GM23248 (cell line): Measurements from ENCODE around the gene UBQLN1. TPM values are rescaled to one million over a fixed set of nuclear protein-coding genes. Genes with fewer than 3 reads are reported as not detected.

Experiments
- DNase-seq: peaks from one replicate; pipeline ENCODE4 v3.0.0-alpha.2; 2015
- H2AFZ ChIP-seq: fragments of 200-600 bp; sonication (generic); 2 replicates; pipeline ENCODE4 v1.6.1; 2016; ENCODE audit warnings: antibody characterized with exemption
- H3F3A ChIP-seq: fragments of 200-600 bp; sonication (generic); 2 replicates; pipeline ENCODE4 v1.6.1; 2016; ENCODE audit warnings: mild to moderate bottlenecking, antibody characterized with exemption, mixed run types; ENCODE audit not compliant: insufficient read depth
- H3K27ac ChIP-seq: fragments of 200-600 bp; sonication (generic); 2 replicates; pipeline ENCODE4 v1.5.1; 2016; ENCODE audit warnings: mild to moderate bottlenecking
- H3K27me3 ChIP-seq: fragments of 200-600 bp; sonication (generic); replicated peaks from 2 replicates; pipeline ENCODE4 v1.6.1; 2016; ENCODE audit warnings: mild to moderate bottlenecking; ENCODE audit not compliant: insufficient read depth
- H3K36me3 ChIP-seq: fragments of 200-600 bp; sonication (generic); 2 replicates; pipeline ENCODE4 v1.6.1; 2016; ENCODE audit warnings: low read depth, mild to moderate bottlenecking
- H3K4me1 ChIP-seq: fragments of 200-600 bp; sonication (generic); 2 replicates; pipeline ENCODE4 v1.6.1; 2016; ENCODE audit warnings: mild to moderate bottlenecking; ENCODE audit not compliant: insufficient read depth
- H3K4me2 ChIP-seq: fragments of 200-600 bp; sonication (generic); one replicate; pipeline ENCODE4 v1.6.1; 2016; ENCODE audit warnings: mild to moderate bottlenecking; ENCODE audit not compliant: unreplicated experiment
- H3K4me3 ChIP-seq: fragments of 200-600 bp; sonication (generic); 2 replicates; pipeline ENCODE4 v1.5.1; 2016; ENCODE audit warnings: mild to moderate bottlenecking
- H3K79me2 ChIP-seq: fragments of 200-600 bp; sonication (generic); 2 replicates; pipeline ENCODE4 v1.6.1; 2016; ENCODE audit warnings: mild to moderate bottlenecking; ENCODE audit not compliant: insufficient read depth
- H3K9ac ChIP-seq: fragments of 200-600 bp; sonication (generic); 2 replicates; pipeline ENCODE4 v1.6.1; 2016; ENCODE audit warnings: mild to moderate bottlenecking
- H3K9me2 ChIP-seq: fragments of 200-600 bp; sonication (generic); 2 replicates; pipeline ENCODE4 v1.6.1; 2016; ENCODE audit warnings: mixed run types, mild to moderate bottlenecking, moderate library complexity; ENCODE audit not compliant: insufficient read depth
- H3K9me3 ChIP-seq: fragments of 200-600 bp; sonication (generic); one replicate; pipeline ENCODE4 v1.6.1; 2017; ENCODE audit warnings: low read depth
- H4K20me1 ChIP-seq: fragments of 200-600 bp; sonication (generic); 2 replicates; pipeline ENCODE4 v1.6.0; 2016; ENCODE audit not compliant: insufficient read depth
- EZH2 ChIP-seq: fragments of 200-600 bp; sonication (generic); IDR thresholded peaks from 2 replicates; pipeline ENCODE4 v1.6.1; 2018; ENCODE audit warnings: antibody characterized with exemption, mild to moderate bottlenecking; ENCODE audit not compliant: insufficient read depth, poor library complexity, severe bottlenecking
- EZH2phosphoT487 ChIP-seq: fragments of 200-600 bp; sonication (generic); IDR thresholded peaks from 2 replicates; pipeline ENCODE4 v1.6.1; 2018; ENCODE audit warnings: antibody characterized with exemption, moderate library complexity, mild to moderate bottlenecking, low read depth; ENCODE audit not compliant: insufficient read depth
- WGBS, 2 experiments: methylation state at CpG; one replicate each; pipeline ENCODE4 v1.1.6; 2015 to 2017; ENCODE audit warnings: low lambda C conversion rate in 2 of 2, low coverage in 1 of 2; ENCODE audit errors: missing lambda C conversion rate in 2 of 2; 5-methylcytosine and 5-hydroxymethylcytosine counted together
- in situ Hi-C: fragments of 300-500 bp; cut with MboI; formaldehyde crosslinking; loops from 2 replicates; pipeline ENCODE4 v1.15.0; 2020
- polyA plus RNA-seq: library from polyadenylated mRNA; unstranded; fragments of >200 nt; fragmentation: Nextera tagmentation; extraction: Ambion mirVana; gene quantifications from 2 replicates; pipeline ENCODE4 v1.2.1, GENCODE V29; 2016
- total RNA-seq: library from RNA; depleted of rRNA; stranded (reverse); fragments of >200 nt; shearing (Covaris generic); gene quantifications from 2 replicates; pipeline ENCODE4 v1.2.3, GENCODE V29; 2014

The UBQLN1 gene
- total and polyA plus RNA-seq, 2 experiments from 2014 or later, result 103 to 107 TPM

- in situ Hi-C loops, result loop anchor here (25.0 kb wide), 1 partner anchor 263 kb away; the partner anchor contains the start of gene KIF27
- Histone ChIP-seq H3K9ac (no peak overlapping the region), H3K9me3 (no peaks in the 10 kb centered on the region), H3K79me2 (peaks cover 4% of the 10 kb centered on the region; the same call in 1 of the 2 replicates), H3K9me2 (no peaks in the 10 kb centered on the region), H3K4me1 (no peaks in the 10 kb centered on the region), H3K27me3 (no peaks in the 10 kb centered on the region), H4K20me1 (no peaks in the 10 kb centered on the region), H3K36me3 (peaks cover 26% of the 10 kb centered on the region; the same call in 1 of the 2 replicates), H2AFZ (no peak overlapping the region), H3K4me3 (no peak overlapping the region), H3K27ac (no peak overlapping the region), H3F3A (0 out of 2 replicates have a peak, but pooled peaks cover 4% of the 10 kb centered on the region), H3K4me2 (no peak overlapping the region)
- peak; percentile 65 for DNase-seq
- 42 to 54% methylated on average over 7 to 8 of the region's 8 CpGs for WGBS, 2 experiments
- no peak for TF ChIP-seq EZH2
- no peak for TF ChIP-seq EZH2phosphoT487
Observed at GRCh38 chr9:83649080-83649479, 58.7 kb downstream of the UBQLN1 start.

- no peak overlapping the region for H2AFZ ChIP-seq
- H3K9me2 ChIP-seq, result no peaks in the 10 kb centered on the region
- in situ Hi-C loops, result loop anchor here (25.0 kb wide), 1 partner anchor 266 kb away; the partner anchor contains the start of gene KIF27
- no peaks in the 10 kb centered on the region for H3K27me3 ChIP-seq
- no peak overlapping the region for H3K4me3 ChIP-seq
- H3K9me3 ChIP-seq, result no peaks in the 10 kb centered on the region
- H3K9ac ChIP-seq, result no peak overlapping the region
- H3K36me3 ChIP-seq, result peaks cover 10% of the 10 kb centered on the region
- 0 out of 2 replicates have a peak, but pooled peaks cover 4% of the 10 kb centered on the region for H3F3A ChIP-seq
- no peak for DNase-seq
- no peaks in the 10 kb centered on the region for H4K20me1 ChIP-seq
- 72 to 78% methylated on average over 8 of the region's 8 CpGs for WGBS, 2 experiments
- H3K27ac ChIP-seq, result no peak overlapping the region
- H3K79me2 ChIP-seq, result no peaks in the 10 kb centered on the region
- H3K4me2 ChIP-seq, result no peak overlapping the region
- no peaks in the 10 kb centered on the region for H3K4me1 ChIP-seq
- TF ChIP-seq EZH2phosphoT487 (no peak), EZH2 (no peak)
Observed at GRCh38 chr9:83646500-83647239, 61.1 kb downstream of the UBQLN1 start.

GRCh38 chr9:83642793-83643192, 65.0 kb downstream of the UBQLN1 start:
- peaks cover 4% of the 10 kb centered on the region; the same call in 1 of the 2 replicates for H3K36me3 ChIP-seq
- H3K9me3 ChIP-seq, result no peaks in the 10 kb centered on the region
- TF ChIP-seq EZH2phosphoT487, result no peak
- no peak for TF ChIP-seq EZH2
- no peak overlapping the region for H3K4me3 ChIP-seq
- no peaks in the 10 kb centered on the region for H4K20me1 ChIP-seq
- 0 out of 2 replicates have a peak, but pooled peaks cover 4% of the 10 kb centered on the region for H3F3A ChIP-seq
- H2AFZ ChIP-seq, result no peak overlapping the region
- H3K9me2 ChIP-seq, result no peaks in the 10 kb centered on the region
- in situ Hi-C loops, result loop anchor here (25.0 kb wide), 1 partner anchor 270 kb away; the partner anchor contains the start of gene KIF27
- no peak overlapping the region for H3K9ac ChIP-seq
- no peak overlapping the region for H3K27ac ChIP-seq
- DNase-seq, result no peak
- no peak overlapping the region for H3K4me2 ChIP-seq
- H3K4me1 ChIP-seq, result no peaks in the 10 kb centered on the region
- no peaks in the 10 kb centered on the region for H3K27me3 ChIP-seq
- H3K79me2 ChIP-seq, result no peaks in the 10 kb centered on the region
- WGBS, 2 experiments, result 96 to 98% methylated on average over 4 of the region's 4 CpGs

- Histone ChIP-seq H3F3A (no peaks in the 10 kb centered on the region), H3K9me2 (no peaks in the 10 kb centered on the region), H3K9ac (no peak overlapping the region), H3K27me3 (no peaks in the 10 kb centered on the region), H2AFZ (no peak overlapping the region), H4K20me1 (no peaks in the 10 kb centered on the region), H3K4me1 (no peaks in the 10 kb centered on the region), H3K4me3 (no peak overlapping the region), H3K4me2 (no peak overlapping the region), H3K9me3 (no peaks in the 10 kb centered on the region), H3K36me3 (no peaks in the 10 kb centered on the region; the same call in 1 of the 2 replicates), H3K27ac (no peak overlapping the region), H3K79me2 (no peaks in the 10 kb centered on the region)
- TF ChIP-seq EZH2phosphoT487, result no peak
- DNase-seq, result no peak
- 96 to 97% methylated on average over 1 of the region's 1 CpG for WGBS, 2 experiments
- in situ Hi-C loops, result loop anchor here (25.0 kb wide), 1 partner anchor 273 kb away; the partner anchor contains the start of gene KIF27
Observed at GRCh38 chr9:83639266-83639665, 68.5 kb downstream of the UBQLN1 start.
